GM12873 (cell line): ENCODE measurements around the gene TICRR.

Experiments used
- CTCF ChIP-seq: IDR thresholded peaks from 2 replicates; pipeline ENCODE4 v1.5.1; 2012; ENCODE audit warnings: low read depth, mild to moderate bottlenecking, moderate library complexity, low read length, control low read depth; ENCODE audit not compliant: insufficient read depth; ENCODE audit errors: missing control alignments

The TICRR gene

DNA sequence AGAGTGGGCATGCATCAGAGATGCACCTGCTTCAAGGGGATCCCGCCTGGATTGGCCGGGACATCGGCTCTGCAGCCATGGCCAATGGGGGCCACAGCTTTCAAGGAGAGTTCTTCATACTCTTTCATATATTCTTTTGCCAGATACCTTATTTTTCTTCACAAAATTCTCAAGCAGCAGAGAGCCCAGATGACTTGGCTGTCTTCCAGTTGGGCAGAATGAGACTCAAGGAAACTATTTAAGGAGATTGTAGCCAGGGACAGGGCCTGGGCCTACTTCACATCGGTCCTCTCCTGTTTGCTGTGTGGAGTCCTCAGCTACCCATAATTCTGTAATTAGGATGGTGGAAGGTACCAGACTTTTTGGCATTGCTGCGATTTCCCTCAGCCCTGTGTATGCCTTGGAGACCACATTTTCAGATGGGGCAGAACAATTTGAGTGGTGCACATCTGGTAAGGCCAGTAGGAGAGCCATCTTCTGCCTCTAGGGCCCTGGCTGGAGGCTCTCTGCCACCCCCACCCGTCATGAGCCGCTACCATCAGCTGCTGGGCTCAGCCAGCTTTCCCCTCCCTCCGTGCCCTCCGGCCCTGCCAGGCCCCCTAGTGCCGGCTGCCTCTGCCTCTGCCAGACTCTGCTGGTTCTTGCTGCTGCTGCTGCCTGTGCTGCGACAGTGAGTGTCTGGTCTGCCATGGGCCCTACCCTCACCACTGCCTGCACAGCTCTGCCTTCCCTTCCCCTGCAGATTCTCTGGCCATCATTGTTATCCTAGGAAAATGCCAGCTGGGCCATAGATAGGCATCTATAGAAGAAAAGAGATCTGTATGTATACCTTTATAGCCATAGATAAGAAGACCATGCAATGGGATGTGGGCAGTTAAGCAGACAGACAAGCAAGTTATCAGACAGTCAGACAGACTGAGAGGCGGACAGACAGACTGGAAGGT lies 97.2 kb downstream of the TICRR start:
- no peak for TF ChIP-seq CTCF

DNA sequence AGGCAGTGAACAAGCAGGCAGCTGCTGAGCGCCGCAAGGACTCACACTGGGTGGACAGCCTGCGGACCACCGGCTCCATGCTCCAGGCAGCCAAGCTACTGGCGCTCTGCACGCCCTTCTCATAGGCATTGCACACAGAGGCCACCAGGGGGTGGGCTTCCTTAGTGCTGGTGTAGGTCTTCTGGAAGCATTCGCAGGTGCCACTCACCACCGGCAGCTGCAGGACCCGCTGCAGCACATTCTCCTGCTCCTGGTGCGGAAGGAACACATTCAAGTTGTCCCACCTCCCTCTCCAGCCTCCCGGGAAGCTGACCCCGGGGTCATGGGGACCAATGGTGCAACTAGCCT lies 97.9 kb downstream of the TICRR start:
- peak; percentile 76 for TF ChIP-seq CTCF

GRCh38 chr15:89674526-89674925 lies 99.3 kb downstream of the TICRR start:
- TF ChIP-seq CTCF = no peak

DNA sequence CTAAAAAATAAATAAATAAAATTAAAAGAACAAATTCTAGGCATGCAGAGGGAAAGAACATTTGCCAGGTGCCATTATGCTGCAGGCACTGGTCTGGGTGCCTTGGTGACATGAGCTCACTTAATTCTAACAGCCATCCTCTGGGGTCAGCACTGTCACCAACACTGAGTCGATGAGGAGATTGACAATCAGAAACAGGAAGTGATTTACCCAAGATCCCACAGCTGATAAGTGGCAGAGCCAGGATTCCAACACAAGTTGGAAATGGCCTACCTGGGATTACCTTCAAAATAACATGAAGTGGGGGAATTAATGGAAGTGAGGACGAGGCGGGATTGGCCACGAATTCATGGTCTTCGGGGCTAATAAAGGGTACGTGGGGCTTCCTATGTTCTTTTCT lies 100.3 kb downstream of the TICRR start:
- no peak for TF ChIP-seq CTCF

DNA sequence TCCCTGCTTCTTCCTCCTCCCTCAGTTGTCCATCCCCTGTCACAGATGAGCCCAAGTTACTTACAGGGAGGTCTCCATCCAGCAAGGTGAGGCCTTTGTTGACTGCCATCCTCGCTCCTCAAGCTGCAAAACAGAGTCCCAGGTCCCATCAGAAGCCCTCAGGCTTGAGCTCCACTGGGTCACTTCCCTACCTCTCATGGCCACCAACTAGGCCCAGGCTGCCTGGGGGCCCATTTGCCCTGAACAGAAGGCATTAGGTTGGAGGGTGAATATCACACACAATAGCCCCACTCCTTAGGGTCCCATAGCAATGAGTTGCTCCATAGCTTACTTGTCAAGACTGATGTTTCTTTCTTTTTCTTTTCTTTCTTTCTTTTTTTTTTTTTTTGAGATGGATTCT lies 102.1 kb downstream of the TICRR start:
- TF ChIP-seq CTCF = no peak
